Measurements from ENCODE around the gene ATP5F1E.

Gene ATP5F1E

GRCh38 chr20:59063358-59064213 lies 31.5 kb upstream of the ATP5F1E start:
- no peaks in the 10 kb centered on the region for H3K36me3 ChIP-seq (ENCODE audit: control insufficient read depth, insufficient read depth, low read length)
- no peaks in the 10 kb centered on the region for H3K27me3 ChIP-seq (replicated peaks; ENCODE audit: control insufficient read depth, insufficient read depth, low read length)
- no peak overlapping the region for H3K4me3 ChIP-seq (replicated peaks; ENCODE audit: low read depth, low read length)
- DNase-seq (ENCODE audit: extremely low read depth, insufficient read length): no peak
- TF ChIP-seq, protein P1, sequence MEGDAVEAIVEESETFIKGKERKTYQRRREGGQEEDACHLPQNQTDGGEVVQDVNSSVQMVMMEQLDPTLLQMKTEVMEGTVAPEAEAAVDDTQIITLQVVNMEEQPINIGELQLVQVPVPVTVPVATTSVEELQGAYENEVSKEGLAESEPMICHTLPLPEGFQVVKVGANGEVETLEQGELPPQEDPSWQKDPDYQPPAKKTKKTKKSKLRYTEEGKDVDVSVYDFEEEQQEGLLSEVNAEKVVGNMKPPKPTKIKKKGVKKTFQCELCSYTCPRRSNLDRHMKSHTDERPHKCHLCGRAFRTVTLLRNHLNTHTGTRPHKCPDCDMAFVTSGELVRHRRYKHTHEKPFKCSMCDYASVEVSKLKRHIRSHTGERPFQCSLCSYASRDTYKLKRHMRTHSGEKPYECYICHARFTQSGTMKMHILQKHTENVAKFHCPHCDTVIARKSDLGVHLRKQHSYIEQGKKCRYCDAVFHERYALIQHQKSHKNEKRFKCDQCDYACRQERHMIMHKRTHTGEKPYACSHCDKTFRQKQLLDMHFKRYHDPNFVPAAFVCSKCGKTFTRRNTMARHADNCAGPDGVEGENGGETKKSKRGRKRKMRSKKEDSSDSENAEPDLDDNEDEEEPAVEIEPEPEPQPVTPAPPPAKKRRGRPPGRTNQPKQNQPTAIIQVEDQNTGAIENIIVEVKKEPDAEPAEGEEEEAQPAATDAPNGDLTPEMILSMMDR (IDR thresholded peaks at IDR 0.05; ENCODE audit: insufficient read depth, low read length, poor library complexity, severe bottlenecking): no peak

DNA sequence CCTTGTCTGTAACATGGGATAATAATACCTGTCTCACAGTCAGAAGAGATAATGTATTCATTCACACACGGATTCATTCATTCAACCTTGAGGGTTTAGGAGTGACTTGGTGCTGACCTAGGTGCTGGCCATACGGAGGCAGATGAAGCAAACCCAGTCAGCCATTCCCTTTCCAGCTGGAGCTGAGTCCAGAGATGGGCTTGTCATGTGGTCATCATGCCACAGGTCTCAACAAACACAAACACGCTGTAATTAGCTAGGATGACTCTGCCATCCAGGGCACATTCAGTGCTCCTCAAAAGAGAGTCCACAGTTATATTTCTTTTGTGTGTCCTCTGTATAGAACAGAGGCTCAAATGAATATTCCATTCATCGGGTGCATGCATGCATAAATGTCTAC lies 29.9 kb upstream of the ATP5F1E start:
- no peaks in the 10 kb centered on the region for H3K36me3 ChIP-seq (ENCODE audit: control insufficient read depth, insufficient read depth, low read length)
- TF ChIP-seq, protein P1 (IDR thresholded peaks at IDR 0.05; ENCODE audit: insufficient read depth, low read length, poor library complexity, severe bottlenecking): no peak
- H3K4me3 ChIP-seq (replicated peaks; ENCODE audit: low read depth, low read length): no peak overlapping the region
- H3K27me3 ChIP-seq (replicated peaks; ENCODE audit: control insufficient read depth, insufficient read depth, low read length): no peaks in the 10 kb centered on the region
- no peak for DNase-seq (ENCODE audit: extremely low read depth, insufficient read length)

DNA sequence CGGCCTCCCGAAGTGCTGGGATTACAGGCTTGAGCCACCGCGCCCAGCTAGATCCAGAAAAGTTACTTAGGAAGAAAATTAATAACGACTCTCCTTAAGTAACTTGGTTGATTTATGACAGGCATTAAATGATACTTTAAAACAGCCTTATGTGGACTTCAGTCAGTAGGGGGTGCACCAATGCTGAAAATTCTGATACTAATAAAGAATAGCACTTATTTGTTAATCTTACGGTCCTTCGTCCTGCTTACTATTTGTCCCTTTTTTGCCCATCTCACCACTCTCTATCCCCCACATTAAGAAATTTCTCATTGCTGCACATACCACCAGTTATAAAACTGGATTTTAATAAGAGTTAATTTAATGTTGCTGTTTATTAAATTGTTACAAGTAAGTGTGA lies 23.2 kb upstream of the ATP5F1E start:
- no peaks in the 10 kb centered on the region for H3K36me3 ChIP-seq (ENCODE audit: control insufficient read depth, insufficient read depth, low read length)
- no peak for DNase-seq (ENCODE audit: extremely low read depth, insufficient read length)
- no peaks in the 10 kb centered on the region for H3K27me3 ChIP-seq (replicated peaks; ENCODE audit: control insufficient read depth, insufficient read depth, low read length)
- TF ChIP-seq, protein P1 (IDR thresholded peaks at IDR 0.05; ENCODE audit: insufficient read depth, low read length, poor library complexity, severe bottlenecking): peak; percentile 33
- no peak overlapping the region for H3K4me3 ChIP-seq (replicated peaks; ENCODE audit: low read depth, low read length)

GRCh38 chr20:59051666-59052185 lies 19.6 kb upstream of the ATP5F1E start:
- no peak for DNase-seq (ENCODE audit: extremely low read depth, insufficient read length)
- Histone ChIP-seq H3K27me3 (replicated peaks; ENCODE audit: control insufficient read depth, insufficient read depth, low read length) (no peaks in the 10 kb centered on the region), H3K4me3 (replicated peaks; ENCODE audit: low read depth, low read length) (no peak overlapping the region), H3K36me3 (ENCODE audit: control insufficient read depth, insufficient read depth, low read length) (no peaks in the 10 kb centered on the region)
- TF ChIP-seq, protein P1 (IDR thresholded peaks at IDR 0.05; ENCODE audit: insufficient read depth, low read length, poor library complexity, severe bottlenecking): no peak

GRCh38 chr20:59050437-59050836 lies 18.3 kb upstream of the ATP5F1E start:
- Histone ChIP-seq H3K4me3 (replicated peaks; ENCODE audit: low read depth, low read length) (no peak overlapping the region), H3K27me3 (replicated peaks; ENCODE audit: control insufficient read depth, insufficient read depth, low read length) (no peaks in the 10 kb centered on the region), H3K36me3 (ENCODE audit: control insufficient read depth, insufficient read depth, low read length) (no peaks in the 10 kb centered on the region)
- TF ChIP-seq, protein P1 (IDR thresholded peaks at IDR 0.05; ENCODE audit: insufficient read depth, low read length, poor library complexity, severe bottlenecking): no peak
- no peak for DNase-seq (ENCODE audit: extremely low read depth, insufficient read length)

All from GM06990 (cell line).